Left renal cortex interstitium (tissue), 4 donors: ENCODE results near the gene TJAP1. TPM values are rescaled to one million over a fixed set of nuclear protein-coding genes. Genes with fewer than 3 reads are reported as not detected.

Experiments used
- DNase-seq, 4 donors: peaks; one replicate each; pipeline ENCODE4 v3.0.0-alpha.2; 2013; ENCODE audit warnings: low read depth in 4 of 4, low spot score in 2 of 4, missing footprints in 1 of 4
- polyA plus RNA-seq, 4 donors: library from polyadenylated mRNA; unstranded; fragments of 120-200 nt; gene quantifications; one replicate each; pipeline ENCODE4 v1.2.1, GENCODE V29; 2013; ENCODE audit not compliant: insufficient read length in 4 of 4

Gene TJAP1
- 10 to 100 TPM; 24.6 to 50.2 (median 36.8) TPM for polyA plus RNA-seq

GRCh38 chr6:43477235-43478007, at the start of gene TJAP1:
TSS of gene TJAP1 (plus strand) at chr6:43477570. CDS start at chr6:43499002, 21,432 bp downstream.
- DNase-seq, result peak in 3 of 4 donors; percentile 77 to 88 (median 81)

- peak in 1 of 4 donors; percentile 23 for DNase-seq
Measured at GRCh38 chr6:43428112-43428570, 49.2 kb upstream of the TJAP1 start.

- no peak for DNase-seq
Measured at GRCh38 chr6:43428874-43429273, 48.5 kb upstream of the TJAP1 start.

GRCh38 chr6:43432009-43432945, 45.1 kb upstream of the TJAP1 start:
- DNase-seq, result no peak

- DNase-seq, result no peak
Measured at GRCh38 chr6:43433148-43433547, 44.2 kb upstream of the TJAP1 start.

- DNase-seq, result no peak
Measured at GRCh38 chr6:43434001-43434840, 43.1 kb upstream of the TJAP1 start.

GRCh38 chr6:43434943-43435342, 42.4 kb upstream of the TJAP1 start:
- DNase-seq, result no peak

GRCh38 chr6:43435682-43436437, 41.5 kb upstream of the TJAP1 start:
- DNase-seq, result no peak

- DNase-seq, result no peak
Measured at GRCh38 chr6:43436577-43437282, 40.6 kb upstream of the TJAP1 start.

- no peak for DNase-seq
Measured at GRCh38 chr6:43437700-43438099, 39.7 kb upstream of the TJAP1 start.

- no peak for DNase-seq
Measured at GRCh38 chr6:43442935-43443334, 34.4 kb upstream of the TJAP1 start.

- no peak for DNase-seq
Measured at GRCh38 chr6:43444036-43444435, 33.3 kb upstream of the TJAP1 start.

GRCh38 chr6:43444582-43444981, 32.8 kb upstream of the TJAP1 start:
- DNase-seq, result no peak

- no peak for DNase-seq
Measured at GRCh38 chr6:43445576-43445975, 31.8 kb upstream of the TJAP1 start.

- no peak for DNase-seq
Measured at GRCh38 chr6:43447604-43448003, 29.8 kb upstream of the TJAP1 start.

- DNase-seq, result no peak
Measured at GRCh38 chr6:43448916-43449315, 28.5 kb upstream of the TJAP1 start.

GRCh38 chr6:43450699-43451131, 26.7 kb upstream of the TJAP1 start:
- DNase-seq, result no peak

GRCh38 chr6:43451348-43451747, 26.0 kb upstream of the TJAP1 start:
- DNase-seq, result no peak

- no peak for DNase-seq
Measured at GRCh38 chr6:43451939-43452338, 25.4 kb upstream of the TJAP1 start.
